GM21619 (cell line): Measurements from ENCODE around the gene C1orf94.

ENCODE experiments used
- ATAC-seq: cut with Tn5 transposase; IDR thresholded peaks from one replicate; pipeline ENCODE4 v1.9.1; 2021; ENCODE audit not compliant: unreplicated experiment

C1orf94 gene, protein sequence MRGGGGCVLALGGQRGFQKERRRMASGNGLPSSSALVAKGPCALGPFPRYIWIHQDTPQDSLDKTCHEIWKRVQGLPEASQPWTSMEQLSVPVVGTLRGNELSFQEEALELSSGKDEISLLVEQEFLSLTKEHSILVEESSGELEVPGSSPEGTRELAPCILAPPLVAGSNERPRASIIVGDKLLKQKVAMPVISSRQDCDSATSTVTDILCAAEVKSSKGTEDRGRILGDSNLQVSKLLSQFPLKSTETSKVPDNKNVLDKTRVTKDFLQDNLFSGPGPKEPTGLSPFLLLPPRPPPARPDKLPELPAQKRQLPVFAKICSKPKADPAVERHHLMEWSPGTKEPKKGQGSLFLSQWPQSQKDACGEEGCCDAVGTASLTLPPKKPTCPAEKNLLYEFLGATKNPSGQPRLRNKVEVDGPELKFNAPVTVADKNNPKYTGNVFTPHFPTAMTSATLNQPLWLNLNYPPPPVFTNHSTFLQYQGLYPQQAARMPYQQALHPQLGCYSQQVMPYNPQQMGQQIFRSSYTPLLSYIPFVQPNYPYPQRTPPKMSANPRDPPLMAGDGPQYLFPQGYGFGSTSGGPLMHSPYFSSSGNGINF

DNA sequence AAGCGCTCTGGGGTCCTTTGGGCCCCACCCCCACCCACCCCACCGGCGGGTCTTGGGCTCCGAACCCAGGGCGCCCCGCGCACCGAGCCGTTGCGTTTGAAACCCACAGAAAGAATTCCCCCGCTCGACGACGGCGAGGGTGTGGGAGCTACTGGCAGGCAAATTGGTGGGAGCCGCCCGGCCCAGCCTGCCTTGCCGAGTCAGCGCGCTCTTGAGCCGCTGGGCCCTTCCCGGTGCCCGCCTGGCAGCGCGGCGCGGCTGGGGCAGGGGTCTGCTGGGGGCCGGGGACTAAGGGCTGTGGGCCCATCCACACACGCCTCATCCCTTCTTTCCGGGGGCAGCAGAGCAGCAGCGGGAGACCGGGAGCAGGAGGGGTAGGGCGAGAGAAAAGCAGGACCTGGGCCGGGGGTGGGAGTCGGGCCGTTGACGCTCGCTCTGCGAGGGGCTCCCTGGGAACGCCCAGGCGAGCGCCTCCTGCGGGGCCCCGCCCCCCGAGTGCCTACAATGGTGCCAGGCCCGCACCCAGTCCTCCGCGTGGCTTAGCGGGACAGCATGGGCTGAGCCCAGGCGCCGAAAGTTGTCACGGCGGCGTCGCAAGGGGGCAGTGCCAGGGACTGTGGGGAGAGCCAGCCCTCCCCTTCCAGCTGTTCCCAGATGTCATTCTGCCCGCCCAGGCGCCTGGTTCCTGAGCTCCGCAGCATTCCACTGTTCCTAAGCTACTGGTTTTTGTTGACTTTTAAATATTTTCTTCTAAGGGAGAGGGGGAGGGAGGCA lies at the start of gene C1orf94:
C1orf94 (plus strand) TSS at position 78 of the 774 bp plus-strand sequence. CDS start 883 bp downstream, outside the sequence.
- ATAC-seq: no peak

DNA sequence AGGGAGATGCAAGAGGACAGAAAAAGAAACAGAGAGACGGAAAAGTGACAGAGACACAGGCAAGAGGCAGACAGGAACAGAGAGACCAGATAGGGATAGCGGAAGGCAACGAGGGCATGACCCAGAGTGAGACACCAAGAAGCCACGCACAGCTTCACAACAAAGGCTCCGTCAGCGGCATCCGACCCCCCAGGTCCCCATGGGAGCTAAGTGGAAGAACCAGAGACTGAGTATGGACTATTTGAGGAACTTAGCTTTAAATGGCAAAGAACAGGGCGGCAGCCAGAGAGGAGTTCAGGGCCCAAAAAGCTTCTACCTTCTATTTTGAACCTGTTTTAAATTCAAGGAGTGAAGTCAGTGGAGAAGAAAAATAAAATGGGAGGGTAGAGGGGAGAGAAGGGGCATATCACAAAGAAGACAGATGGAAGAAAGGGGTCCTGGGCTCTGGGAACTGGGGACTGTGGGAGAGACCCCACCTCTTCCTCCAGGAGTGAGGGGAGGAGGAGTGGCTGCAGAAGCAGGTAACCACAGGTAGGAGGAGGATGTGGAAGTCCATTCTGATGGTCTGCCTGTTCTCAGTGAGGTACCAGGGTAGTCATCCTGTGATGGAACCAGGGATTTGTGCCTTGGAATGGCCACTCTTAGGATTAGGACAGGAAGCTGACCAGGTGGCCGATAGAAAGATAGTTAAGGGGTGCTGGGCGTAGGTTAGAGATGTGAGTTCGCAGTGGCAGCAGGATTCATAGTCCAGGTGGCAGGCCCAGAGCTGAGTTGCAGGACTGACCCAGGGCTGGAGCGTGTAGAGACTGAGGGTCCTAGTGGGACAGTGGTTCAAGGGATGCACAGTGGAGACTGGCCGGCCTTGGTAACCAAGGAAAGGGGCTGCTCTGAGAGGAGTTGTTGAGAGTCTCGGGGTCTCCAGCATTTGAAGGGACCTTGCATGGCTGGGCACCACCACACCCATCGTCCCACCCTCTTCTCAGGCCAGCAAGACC lies 49.4 kb upstream of the C1orf94 start:
- no peak for ATAC-seq

DNA sequence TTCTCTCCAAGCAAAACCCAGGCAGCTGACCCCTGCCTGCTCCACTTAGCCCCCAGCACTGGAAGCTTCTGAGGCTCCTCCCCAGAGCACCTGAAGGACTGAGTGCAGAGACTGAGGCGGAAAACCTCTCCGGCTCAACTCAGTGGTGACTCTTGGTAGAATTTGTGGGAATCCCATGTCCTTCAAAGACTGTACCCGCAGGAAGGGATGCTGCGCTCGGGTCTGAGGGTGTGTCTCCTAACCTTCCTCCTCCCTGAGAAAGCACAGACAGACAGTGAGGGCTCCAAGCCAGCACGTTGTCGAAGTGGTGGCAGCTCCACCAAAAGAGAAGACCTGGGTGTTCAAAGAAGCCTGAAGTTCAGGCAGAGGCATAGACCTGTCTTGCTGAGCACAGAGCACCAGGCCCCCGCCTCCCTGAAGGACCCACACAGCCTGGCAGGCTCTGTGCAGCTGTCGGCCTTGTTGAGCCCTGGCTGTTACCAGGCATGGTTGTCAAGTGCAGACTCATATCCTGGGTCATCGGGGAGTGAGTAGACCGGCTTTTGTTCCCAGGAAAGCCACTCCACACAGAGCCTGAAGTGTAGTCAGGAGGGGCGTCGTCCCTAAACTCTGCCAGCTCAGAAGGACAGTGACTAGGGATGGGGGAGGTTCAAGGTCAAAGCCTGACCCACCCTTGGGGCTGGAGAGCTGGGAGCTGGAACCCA lies 48.4 kb upstream of the C1orf94 start:
- no peak for ATAC-seq

DNA sequence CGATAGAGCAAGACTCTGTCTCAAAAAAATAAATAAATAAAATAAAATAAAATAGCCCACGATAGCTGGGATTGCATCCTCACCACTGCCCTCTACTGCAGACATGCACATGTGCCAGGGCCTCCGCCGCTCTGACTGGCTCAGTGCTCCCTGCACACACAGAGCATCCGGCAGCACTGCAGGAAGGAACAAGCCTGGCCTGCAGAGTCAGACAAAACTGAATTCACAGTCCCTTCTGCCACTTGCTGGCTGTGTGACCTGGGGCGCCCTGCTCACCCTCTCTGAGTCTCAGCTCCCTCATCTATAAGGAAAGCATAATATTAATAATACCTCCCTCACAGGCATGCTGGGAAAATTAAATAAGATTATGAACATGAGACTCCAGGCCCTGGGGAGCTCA lies 47.1 kb upstream of the C1orf94 start:
- no peak for ATAC-seq

DNA sequence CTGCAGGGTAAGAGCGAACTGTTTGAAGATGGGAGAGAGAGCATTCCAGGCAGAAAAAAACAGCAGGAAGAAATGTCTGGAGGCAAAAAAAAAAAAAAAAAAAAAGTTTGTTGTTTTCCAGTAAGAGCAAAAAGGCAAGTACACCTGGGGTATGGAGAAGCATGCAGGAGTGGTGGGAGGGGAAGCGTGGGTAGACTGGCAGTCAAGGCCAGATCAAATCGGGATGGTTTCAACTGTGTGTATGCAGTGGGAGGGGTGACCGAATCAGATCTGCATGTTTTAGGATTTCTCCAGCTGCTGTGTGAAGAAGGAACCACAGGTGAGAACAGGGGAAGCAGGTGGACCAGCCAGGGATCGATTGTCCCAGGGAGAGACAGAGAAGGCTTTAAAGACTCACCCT lies 46.4 kb upstream of the C1orf94 start:
- ATAC-seq: no peak

DNA sequence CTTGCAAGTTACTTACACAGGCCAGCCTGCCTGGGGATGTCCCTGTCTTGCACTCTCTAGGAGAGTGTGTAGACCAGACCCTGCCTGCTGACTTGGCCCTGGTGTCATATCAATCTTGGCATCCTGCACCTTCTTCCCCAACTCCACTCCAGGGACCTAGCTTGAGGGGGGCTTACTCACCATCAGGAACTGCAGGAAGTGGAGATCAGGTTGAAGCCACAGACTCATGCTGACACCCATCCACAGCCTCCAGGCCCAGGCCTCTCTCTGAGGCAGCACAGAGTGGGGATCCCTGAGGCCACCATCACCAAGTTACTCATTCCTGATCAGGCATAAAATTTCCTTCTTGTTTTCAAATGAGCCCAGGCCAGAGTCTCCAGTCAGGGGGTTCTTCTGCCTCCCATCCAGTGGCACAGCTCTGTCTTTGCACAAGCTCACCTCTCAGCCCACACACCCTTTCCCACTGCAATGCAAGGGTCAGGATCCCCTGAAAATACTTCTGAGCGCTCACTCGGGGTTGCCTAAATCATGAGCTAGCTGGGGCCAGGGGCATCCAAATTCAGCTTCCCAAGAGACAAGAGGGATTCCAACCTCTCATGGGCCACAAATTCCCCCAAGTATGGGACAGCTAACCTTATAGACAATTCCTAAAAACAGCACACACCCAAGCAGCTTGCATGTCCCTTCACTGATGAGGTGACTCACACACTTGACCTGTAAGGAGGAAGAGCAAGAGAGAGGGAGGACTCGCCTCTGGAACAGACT lies 45.1 kb upstream of the C1orf94 start:
- no peak for ATAC-seq

GRCh38 chr1:34132161-34132420 lies 44.6 kb upstream of the C1orf94 start:
- ATAC-seq: no peak

GRCh38 chr1:34137411-34137810 lies 39.3 kb upstream of the C1orf94 start:
- ATAC-seq: no peak

DNA sequence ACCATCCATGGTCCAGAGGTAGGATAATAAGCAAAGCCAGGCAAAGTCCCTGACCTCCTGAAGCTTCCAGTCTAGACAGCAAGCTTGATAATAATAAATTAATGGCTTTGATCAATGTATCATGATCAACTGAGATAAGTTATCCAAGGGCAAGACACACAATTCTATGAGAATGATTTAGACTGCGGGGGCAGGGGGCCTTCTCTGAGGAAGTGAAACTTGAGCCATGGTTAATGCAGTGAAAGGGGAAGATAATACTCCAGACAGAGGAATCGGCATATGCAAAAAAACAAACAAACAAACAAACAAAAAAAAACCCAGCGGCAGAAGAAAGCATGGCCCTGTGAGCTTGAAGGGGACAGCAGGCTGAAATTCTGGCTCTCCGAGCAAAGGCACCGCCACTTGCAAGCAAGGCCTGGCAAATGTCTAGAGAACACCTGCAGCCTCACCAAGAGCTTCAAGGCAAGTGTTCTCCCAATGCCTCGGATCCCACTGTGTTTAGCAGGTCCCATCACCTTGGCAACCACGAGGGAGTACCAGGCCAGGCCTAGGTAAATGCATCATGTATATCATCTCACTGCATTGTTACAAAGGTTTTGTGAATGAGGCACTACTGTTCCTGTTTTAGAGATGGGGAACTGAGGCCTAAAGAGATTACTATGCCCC lies 36.6 kb upstream of the C1orf94 start:
- no peak for ATAC-seq

- ATAC-seq: no peak
Observed at GRCh38 chr1:34143975-34144374, 32.7 kb upstream of the C1orf94 start.

DNA sequence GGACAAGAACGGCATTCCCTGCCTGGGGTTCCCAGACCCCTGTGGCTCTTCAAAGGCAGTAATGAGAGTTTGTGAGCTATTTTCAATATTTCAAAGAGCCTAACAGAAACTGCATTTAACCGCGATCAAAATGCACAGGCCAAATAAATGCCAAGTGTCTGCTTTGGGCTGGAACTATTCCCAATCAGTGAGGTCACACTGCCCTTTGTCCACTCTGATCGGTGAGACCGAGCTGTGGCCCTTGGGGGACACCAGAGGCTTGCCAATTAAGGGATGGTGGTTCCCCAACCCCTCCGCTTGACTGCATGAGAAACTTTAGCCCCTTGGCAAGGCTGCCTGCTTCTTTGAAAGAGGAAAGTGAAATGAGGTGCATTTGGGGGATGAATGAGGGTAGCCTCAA lies 31.9 kb upstream of the C1orf94 start:
- no peak for ATAC-seq

GRCh38 chr1:34147301-34147700 lies 29.4 kb upstream of the C1orf94 start:
- no peak for ATAC-seq

DNA sequence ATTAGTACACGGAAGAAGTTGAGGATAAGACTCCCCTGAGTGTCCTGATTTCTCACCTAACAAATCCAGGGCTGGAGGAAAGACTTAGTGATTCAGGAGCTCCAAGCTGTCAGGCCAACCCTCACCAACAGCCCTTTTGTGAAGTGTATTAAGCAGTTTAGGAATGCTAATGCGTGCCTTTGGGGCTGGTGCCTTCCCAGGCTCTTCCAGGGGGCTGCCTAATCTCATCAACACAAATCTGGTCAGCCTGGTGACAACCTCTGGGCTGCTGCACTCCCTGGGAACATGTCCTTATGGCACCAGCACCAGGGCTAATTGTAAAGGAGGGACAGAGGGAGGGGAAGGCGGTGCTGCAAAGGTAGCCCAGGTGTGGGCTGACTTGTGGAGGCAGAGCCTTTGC lies 27.2 kb upstream of the C1orf94 start:
- no peak for ATAC-seq

GRCh38 chr1:34153246-34153645 lies 23.5 kb upstream of the C1orf94 start:
- ATAC-seq: no peak

DNA sequence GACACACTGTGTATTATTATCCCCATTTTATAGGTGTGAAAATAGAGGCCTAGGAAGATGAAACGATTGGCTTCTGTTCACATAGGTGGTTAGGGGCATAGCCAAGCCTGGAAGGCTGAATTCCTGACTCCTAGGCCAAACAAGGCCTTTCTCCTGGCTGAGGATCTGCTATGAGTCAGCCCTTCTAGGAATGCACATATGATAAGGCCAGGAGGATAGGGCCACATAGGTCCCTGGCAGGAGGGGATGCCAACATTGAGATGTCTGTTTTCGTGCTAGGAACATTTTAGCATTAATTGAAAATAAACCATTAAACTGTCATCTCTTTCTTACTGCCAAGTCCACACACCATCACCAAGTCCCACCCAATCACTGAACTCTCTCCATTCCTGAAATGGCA lies 20.8 kb upstream of the C1orf94 start:
- no peak for ATAC-seq

- ATAC-seq: no peak
Observed at GRCh38 chr1:34156739-34157138, 20.0 kb upstream of the C1orf94 start.

GRCh38 chr1:34162852-34163766 lies 13.6 kb upstream of the C1orf94 start:
- ATAC-seq: peak; percentile 75
